B cell (primary cell): ENCODE data around the gene BNIP5. TPM values are rescaled to one million over a fixed set of nuclear protein-coding genes. Genes with fewer than 3 reads are reported as not detected.

Source experiments
- ATAC-seq: fragments of 200-7000 bp; cut with Tn5 transposase; one replicate; pipeline ENCODE4 v1.10.0; 2021; ENCODE audit warnings: low read depth, mild to moderate bottlenecking, moderate number of reproducible peaks, moderate library complexity
- CTCF ChIA-PET: fragments of 350-600 bp; sonication (Branson Sonifier 250); formaldehyde crosslinking; loops from one replicate; lab custom pipeline; 2021; ENCODE audit warnings: antibody characterized with exemption, inconsistent platforms; lab: Charles Lee
- POLR2A ChIA-PET: fragments of 350-600 bp; sonication (Branson Sonifier 250); formaldehyde crosslinking; loops from one replicate; lab custom pipeline; 2021; ENCODE audit warnings: antibody characterized with exemption; lab: Charles Lee
- DNase-seq: peaks from one replicate; pipeline ENCODE4 v3.0.0; 2013
- H2AFZ ChIP-seq: 2 replicates; pipeline ENCODE4 v1.6.1; 2012; ENCODE audit warnings: mild to moderate bottlenecking, low read depth, low read length; ENCODE audit not compliant: insufficient read depth, poor library complexity, severe bottlenecking
- H3K27ac ChIP-seq, 2 donors: 1 replicate in 1 of 2; 2 replicates in 1 of 2; pipeline ENCODE4 v1.5.1; 2012 to 2013; ENCODE audit warnings: low read length in 2 of 2, mild to moderate bottlenecking in 2 of 2, moderate library complexity in 1 of 2
- H3K27me3 ChIP-seq, 4 experiments: fragments of 200-600 bp in 1 of 4; sonication (generic) in 1 of 4; replicated peaks in 1 of 4; 1 replicate in 2 of 4; 2 replicates in 2 of 4; pipeline versions ENCODE4 v1.6.1 to v1.7.0; 2013 to 2016; ENCODE audit warnings: low read length in 3 of 4, mild to moderate bottlenecking in 2 of 4, mixed read lengths in 1 of 4, moderate library complexity in 1 of 4; ENCODE audit not compliant: insufficient read depth in 4 of 4, control insufficient read depth in 3 of 4; ENCODE audit errors: control extremely low read depth in 1 of 4
- H3K36me3 ChIP-seq, 2 experiments: replicated peaks in 1 of 2; 1 replicate in 1 of 2; 2 replicates in 1 of 2; pipeline versions ENCODE4 v1.6.1 to v1.7.1; 2013; ENCODE audit warnings: low read length in 1 of 2; ENCODE audit not compliant: insufficient read depth in 2 of 2, control insufficient read depth in 1 of 2; ENCODE audit errors: control extremely low read depth in 1 of 2, extremely low read depth in 1 of 2
- H3K4me1 ChIP-seq, 2 donors: fragments of 200-600 bp in 1 of 2; sonication (generic) in 1 of 2; 1 replicate in 1 of 2; 2 replicates in 1 of 2; pipeline versions ENCODE4 v1.5.1 to v1.6.1; 2013 to 2017; ENCODE audit warnings: low read length in 2 of 2; ENCODE audit not compliant: control insufficient read depth in 2 of 2, insufficient read depth in 2 of 2
- H3K4me2 ChIP-seq: replicated peaks from 2 replicates; pipeline ENCODE3; 2012; ENCODE audit warnings: mild to moderate bottlenecking, low read depth, low read length; ENCODE audit not compliant: poor library complexity, severe bottlenecking
- H3K4me3 ChIP-seq, 5 experiments: fragments of 200-600 bp in 1 of 5; sonication (generic) in 1 of 5; 1 replicate in 3 of 5; 2 replicates in 2 of 5; pipeline versions ENCODE4 v1.5.1 to v1.7.0; 2011 to 2016; ENCODE audit warnings: low read length in 4 of 5, mild to moderate bottlenecking in 4 of 5, low read depth in 2 of 5, control low read depth in 1 of 5, moderate library complexity in 1 of 5; ENCODE audit not compliant: insufficient read depth in 1 of 5; ENCODE audit errors: control extremely low read depth in 1 of 5, extremely low read depth in 1 of 5
- H3K79me2 ChIP-seq: fragments of 200-600 bp; sonication (generic); one replicate; pipeline ENCODE4 v1.6.0; 2016; ENCODE audit warnings: low read length; ENCODE audit not compliant: control insufficient read depth, insufficient read depth
- H3K9ac ChIP-seq: fragments of 200-600 bp; sonication (generic); 2 replicates; pipeline ENCODE4 v1.6.1; 2017; ENCODE audit warnings: mild to moderate bottlenecking, low read length, moderate library complexity
- H3K9me3 ChIP-seq, 3 donors: one replicate each; pipeline versions ENCODE4 v1.6.1 to v1.7.1; 2013; ENCODE audit warnings: low read length in 2 of 3; ENCODE audit not compliant: control insufficient read depth in 2 of 3, insufficient read depth in 1 of 3; ENCODE audit errors: control extremely low read depth in 1 of 3
- H4K20me1 ChIP-seq: 2 replicates; pipeline ENCODE4 v1.6.0; 2012; ENCODE audit warnings: mild to moderate bottlenecking, low read length; ENCODE audit not compliant: insufficient read depth, control insufficient read depth, poor library complexity, severe bottlenecking
- H3K27ac Mint-ChIP-seq: one replicate; pipeline ENCODE4 v1.8.0; 2021; ENCODE audit warnings: mixed read lengths
- H3K27me3 Mint-ChIP-seq: one replicate; pipeline ENCODE4 v1.8.0; 2021; ENCODE audit warnings: mixed read lengths
- H3K4me1 Mint-ChIP-seq: one replicate; pipeline ENCODE4 v1.8.0; 2021; ENCODE audit warnings: mixed read lengths
- H3K4me3 Mint-ChIP-seq: one replicate; pipeline ENCODE4 v1.8.0; 2021; ENCODE audit warnings: mixed read lengths
- H3K9me3 Mint-ChIP-seq: one replicate; pipeline ENCODE4 v1.8.0; 2022; ENCODE audit warnings: mixed read lengths; ENCODE audit not compliant: insufficient read depth
- CTCF ChIP-seq: fragments of 200-600 bp; IDR thresholded peaks from one replicate; pipeline ENCODE4 v1.8.0; 2022; ENCODE audit warnings: antibody characterized with exemption, mild to moderate bottlenecking
- EZH2 ChIP-seq: IDR thresholded peaks from 2 replicates; pipeline ENCODE4 v1.6.1; 2012; ENCODE audit warnings: borderline replicate concordance, low read depth, mild to moderate bottlenecking, moderate library complexity, low read length; ENCODE audit not compliant: insufficient read depth, poor library complexity, severe bottlenecking
- WGBS: methylation state at CpG from one replicate; pipeline ENCODE4 v1.1.5; 2013; ENCODE audit warnings: missing lambda C conversion rate; ENCODE audit not compliant: insufficient coverage; 5-methylcytosine and 5-hydroxymethylcytosine counted together
- intact Hi-C: fragments of 100-400 bp; cut with micrococcal nuclease; formaldehyde crosslinking; loops from one replicate; pipeline ENCODE4 v1.10.0; 2022
- polyA plus RNA-seq: library from polyadenylated mRNA; depleted of rRNA; stranded (reverse); fragments of >200 nt; gene quantifications from 2 replicates; pipeline ENCODE4 v1.2.3, GENCODE V29; 2012
- total RNA-seq, 2 donors: library from RNA; stranded (reverse); fragments of 120-200 nt in 1 of 2; gene quantifications; 1 replicate in 1 of 2; 2 replicates in 1 of 2; pipeline versions ENCODE4 v1.2.3 to v1.2.4, GENCODE V29; 2013 to 2022

BNIP5 gene
- total and polyA plus RNA-seq, 2 donors (not counting 1 experiment from before 2014, with no cell fraction given) = 0.06 to 0.10 TPM

GRCh38 chr6:36317623-36318022 is 19.1 kb downstream of the BNIP5 start:
- DNase-seq = no peak
- Mint-ChIP-seq H3K27me3 (no peaks in the 10 kb centered on the region), H3K27ac (no peak overlapping the region), H3K4me1 (peaks cover 14% of the 10 kb centered on the region), H3K9me3 (no peaks in the 10 kb centered on the region), H3K4me3 (no peak overlapping the region)
- Histone ChIP-seq H3K4me1 (peaks cover 10 to 16% of the 10 kb centered on the region in 2 donors), H2AFZ (no peak overlapping the region), H3K27me3 (no peaks in the 10 kb centered on the region), H3K27ac (no peak overlapping the region), H3K36me3 (no peaks in the 10 kb centered on the region), H3K79me2 (no peaks in the 10 kb centered on the region), H3K9ac (no peak overlapping the region), H3K4me3 (no peak overlapping the region), H3K9me3 (no peaks in the 10 kb centered on the region), H4K20me1 (no peaks in the 10 kb centered on the region), H3K4me2 (no peak overlapping the region)
- intact Hi-C loops = no loop called here
- ChIA-PET CTCF (interaction anchor here (1.1 to 1.3 kb wide), 2 partner anchors 14 to 15 kb away, joined by 3 to 4 read pairs; no protein-coding TSS in a partner anchor), POLR2A (no interaction called here)
- no peak for ATAC-seq
- no CpG with 5 or more reads among the region's 2 CpGs for WGBS
- TF ChIP-seq EZH2 (no peak), CTCF (no peak)

- Mint-ChIP-seq H3K27me3 (no peaks in the 10 kb centered on the region), H3K4me3 (no peak overlapping the region), H3K4me1 (peaks cover 22% of the 10 kb centered on the region), H3K9me3 (no peaks in the 10 kb centered on the region), H3K27ac (no peak overlapping the region)
- no peak for DNase-seq
- H3K4me1 ChIP-seq = peaks cover 10 to 20% of the 10 kb centered on the region in 2 donors
- 98% methylated on average over 5 of the region's 5 CpGs for WGBS
- H3K4me3 ChIP-seq = no peak overlapping the region
- no peaks in the 10 kb centered on the region for H3K9me3 ChIP-seq
- H4K20me1 ChIP-seq = no peaks in the 10 kb centered on the region
- H2AFZ ChIP-seq = no peak overlapping the region
- no peak overlapping the region for H3K4me2 ChIP-seq
- no peaks in the 10 kb centered on the region for H3K36me3 ChIP-seq
- POLR2A ChIA-PET = no interaction called here
- H3K27ac ChIP-seq = no peak overlapping the region
- no peaks in the 10 kb centered on the region for H3K79me2 ChIP-seq
- no peak for ATAC-seq
- TF ChIP-seq EZH2 = no peak
- no peak for TF ChIP-seq CTCF
- H3K27me3 ChIP-seq = no peaks in the 10 kb centered on the region
- intact Hi-C loops = no loop called here
- CTCF ChIA-PET = interaction anchor here (0.7 to 1.2 kb wide), 3 partner anchors 10 to 43 kb away, joined by 3 to 6 read pairs (median 3); no protein-coding TSS in a partner anchor
- no peak overlapping the region for H3K9ac ChIP-seq
Observed at GRCh38 chr6:36315921-36316320, 20.8 kb downstream of the BNIP5 start.
